Measurements from ENCODE around the gene TEDDM1.

Gene TEDDM1

GRCh38 chr1:182385885-182386853 lies 14.3 kb downstream of the TEDDM1 start:
- ATAC-seq = no peak
- TF ChIP-seq CSRNP3 (CRISPR knock-in tag; IDR thresholded peaks at IDR 0.05) (no peak), ARNTL (CRISPR knock-in tag; IDR thresholded peaks at IDR 0.05; ENCODE audit: borderline replicate concordance, low read depth) (no peak), POU6F1 (CRISPR knock-in tag; IDR thresholded peaks at IDR 0.05; ENCODE audit: borderline replicate concordance, low read depth) (no peak), PATZ1 (CRISPR knock-in tag; IDR thresholded peaks at IDR 0.05; ENCODE audit: borderline replicate concordance) (no peak), ZFP30 (CRISPR knock-in tag; IDR thresholded peaks at IDR 0.05) (no peak), ZFP3 (CRISPR knock-in tag; IDR thresholded peaks at IDR 0.05) (no peak), TOX (CRISPR knock-in tag; IDR thresholded peaks at IDR 0.05; ENCODE audit: borderline replicate concordance) (no peak), TCF4 (CRISPR knock-in tag; IDR thresholded peaks at IDR 0.05; ENCODE audit: borderline replicate concordance) (no peak), ZNF565 (CRISPR knock-in tag; conservative IDR thresholded peaks at IDR 0.05; ENCODE audit: low read depth) (no peak), CREB5 (CRISPR knock-in tag; IDR thresholded peaks at IDR 0.05; ENCODE audit: low read depth) (no peak), SNAI2 (CRISPR knock-in tag; IDR thresholded peaks at IDR 0.05) (no peak), CSDC2 (CRISPR knock-in tag; IDR thresholded peaks at IDR 0.05) (no peak), ZC3H10 (CRISPR knock-in tag; IDR thresholded peaks at IDR 0.05) (no peak), PPARA (CRISPR knock-in tag; IDR thresholded peaks at IDR 0.05; ENCODE audit: borderline replicate concordance) (no peak), ISL1 (CRISPR knock-in tag; IDR thresholded peaks at IDR 0.05) (no peak), GLIS3 (CRISPR knock-in tag; IDR thresholded peaks at IDR 0.05) (no peak), RARB (CRISPR knock-in tag; IDR thresholded peaks at IDR 0.05) (no peak)

- TF ChIP-seq TCF4 (CRISPR knock-in tag; IDR thresholded peaks at IDR 0.05; ENCODE audit: borderline replicate concordance) (no peak), PATZ1 (CRISPR knock-in tag; IDR thresholded peaks at IDR 0.05; ENCODE audit: borderline replicate concordance) (no peak), SNAI2 (CRISPR knock-in tag; IDR thresholded peaks at IDR 0.05) (no peak), TOX (CRISPR knock-in tag; IDR thresholded peaks at IDR 0.05; ENCODE audit: borderline replicate concordance) (no peak), ARNTL (CRISPR knock-in tag; IDR thresholded peaks at IDR 0.05; ENCODE audit: borderline replicate concordance, low read depth) (no peak), ZNF565 (CRISPR knock-in tag; conservative IDR thresholded peaks at IDR 0.05; ENCODE audit: low read depth) (no peak), RARB (CRISPR knock-in tag; IDR thresholded peaks at IDR 0.05) (no peak), PPARA (CRISPR knock-in tag; IDR thresholded peaks at IDR 0.05; ENCODE audit: borderline replicate concordance) (no peak), POU6F1 (CRISPR knock-in tag; IDR thresholded peaks at IDR 0.05; ENCODE audit: borderline replicate concordance, low read depth) (no peak), OSR1 (CRISPR knock-in tag; IDR thresholded peaks at IDR 0.05) (no peak), ZNF70 (CRISPR knock-in tag; IDR thresholded peaks at IDR 0.05) (no peak), ZC3H10 (CRISPR knock-in tag; IDR thresholded peaks at IDR 0.05) (no peak)
- no peak for ATAC-seq
Measured at GRCh38 chr1:182384387-182384960, 16.0 kb downstream of the TEDDM1 start.
